Panc1 (cell line): ENCODE results near the gene CYP2W1.

Source experiments
- POLR2AphosphoS5 ChIP-seq: IDR thresholded peaks from 2 replicates; pipeline ENCODE4 v1.6.1; 2012; ENCODE audit warnings: mild to moderate bottlenecking, low read depth, low read length, moderate library complexity
- SIN3A ChIP-seq: IDR thresholded peaks from 2 replicates; pipeline ENCODE4 v1.6.1; 2012; ENCODE audit warnings: low read depth, mild to moderate bottlenecking, low read length, moderate library complexity, borderline replicate concordance; ENCODE audit not compliant: insufficient read depth
- TCF7L2 ChIP-seq: IDR thresholded peaks from 2 replicates; pipeline ENCODE4 v1.6.1; 2011; ENCODE audit warnings: mild to moderate bottlenecking, low read depth, low read length, inconsistent platforms
- TF ChIP-seq, protein P1 (sequence below): fragments of 450-650 bp; IDR thresholded peaks from 2 replicates; pipeline ENCODE4 v1.5.1; 2017; ENCODE audit warnings: mild to moderate bottlenecking
- TF ChIP-seq, protein P2 (sequence below), 2 experiments: IDR thresholded peaks; 2 replicates each; pipeline ENCODE4 v1.6.1; 2011 to 2012; ENCODE audit warnings: low read depth in 2 of 2, control low read depth in 1 of 2, low read length in 1 of 2, mild to moderate bottlenecking in 1 of 2, moderate library complexity in 1 of 2; ENCODE audit not compliant: insufficient read depth in 1 of 2

DNA sequence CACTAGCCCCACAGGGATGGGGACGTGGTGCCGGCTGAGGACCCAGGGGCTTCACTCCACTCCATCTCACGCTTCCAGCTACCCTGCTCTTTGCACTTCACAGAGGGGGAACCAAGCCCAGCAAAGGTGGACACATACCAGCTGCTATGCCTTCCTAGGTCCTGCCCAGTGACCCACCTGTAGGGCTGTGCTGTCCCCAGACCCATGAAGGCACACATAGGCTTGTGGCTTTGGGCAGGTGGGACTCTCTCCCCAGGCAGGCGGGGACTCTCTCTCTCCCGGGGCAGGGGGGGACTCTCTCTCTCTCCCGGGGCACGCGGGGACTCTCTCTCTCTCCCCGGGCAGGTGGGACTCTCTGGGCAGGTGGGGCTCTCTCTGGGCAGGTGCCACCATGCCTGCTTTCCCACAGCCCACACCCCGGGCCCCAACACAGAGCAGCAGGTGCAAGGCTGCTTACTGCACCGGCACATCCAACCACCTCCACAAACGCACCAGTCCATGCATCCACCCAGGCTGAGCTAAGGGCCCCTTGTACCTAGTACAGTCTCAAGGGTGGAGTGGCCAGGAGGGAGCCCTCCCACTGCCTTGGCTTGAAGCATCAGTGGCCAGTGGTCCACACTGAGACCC, 47.6 kb downstream of the CYP2W1 start:
- TF ChIP-seq, protein P1, sequence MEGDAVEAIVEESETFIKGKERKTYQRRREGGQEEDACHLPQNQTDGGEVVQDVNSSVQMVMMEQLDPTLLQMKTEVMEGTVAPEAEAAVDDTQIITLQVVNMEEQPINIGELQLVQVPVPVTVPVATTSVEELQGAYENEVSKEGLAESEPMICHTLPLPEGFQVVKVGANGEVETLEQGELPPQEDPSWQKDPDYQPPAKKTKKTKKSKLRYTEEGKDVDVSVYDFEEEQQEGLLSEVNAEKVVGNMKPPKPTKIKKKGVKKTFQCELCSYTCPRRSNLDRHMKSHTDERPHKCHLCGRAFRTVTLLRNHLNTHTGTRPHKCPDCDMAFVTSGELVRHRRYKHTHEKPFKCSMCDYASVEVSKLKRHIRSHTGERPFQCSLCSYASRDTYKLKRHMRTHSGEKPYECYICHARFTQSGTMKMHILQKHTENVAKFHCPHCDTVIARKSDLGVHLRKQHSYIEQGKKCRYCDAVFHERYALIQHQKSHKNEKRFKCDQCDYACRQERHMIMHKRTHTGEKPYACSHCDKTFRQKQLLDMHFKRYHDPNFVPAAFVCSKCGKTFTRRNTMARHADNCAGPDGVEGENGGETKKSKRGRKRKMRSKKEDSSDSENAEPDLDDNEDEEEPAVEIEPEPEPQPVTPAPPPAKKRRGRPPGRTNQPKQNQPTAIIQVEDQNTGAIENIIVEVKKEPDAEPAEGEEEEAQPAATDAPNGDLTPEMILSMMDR: no peak
- no peak for TF ChIP-seq POLR2AphosphoS5
- TF ChIP-seq, protein P2, sequence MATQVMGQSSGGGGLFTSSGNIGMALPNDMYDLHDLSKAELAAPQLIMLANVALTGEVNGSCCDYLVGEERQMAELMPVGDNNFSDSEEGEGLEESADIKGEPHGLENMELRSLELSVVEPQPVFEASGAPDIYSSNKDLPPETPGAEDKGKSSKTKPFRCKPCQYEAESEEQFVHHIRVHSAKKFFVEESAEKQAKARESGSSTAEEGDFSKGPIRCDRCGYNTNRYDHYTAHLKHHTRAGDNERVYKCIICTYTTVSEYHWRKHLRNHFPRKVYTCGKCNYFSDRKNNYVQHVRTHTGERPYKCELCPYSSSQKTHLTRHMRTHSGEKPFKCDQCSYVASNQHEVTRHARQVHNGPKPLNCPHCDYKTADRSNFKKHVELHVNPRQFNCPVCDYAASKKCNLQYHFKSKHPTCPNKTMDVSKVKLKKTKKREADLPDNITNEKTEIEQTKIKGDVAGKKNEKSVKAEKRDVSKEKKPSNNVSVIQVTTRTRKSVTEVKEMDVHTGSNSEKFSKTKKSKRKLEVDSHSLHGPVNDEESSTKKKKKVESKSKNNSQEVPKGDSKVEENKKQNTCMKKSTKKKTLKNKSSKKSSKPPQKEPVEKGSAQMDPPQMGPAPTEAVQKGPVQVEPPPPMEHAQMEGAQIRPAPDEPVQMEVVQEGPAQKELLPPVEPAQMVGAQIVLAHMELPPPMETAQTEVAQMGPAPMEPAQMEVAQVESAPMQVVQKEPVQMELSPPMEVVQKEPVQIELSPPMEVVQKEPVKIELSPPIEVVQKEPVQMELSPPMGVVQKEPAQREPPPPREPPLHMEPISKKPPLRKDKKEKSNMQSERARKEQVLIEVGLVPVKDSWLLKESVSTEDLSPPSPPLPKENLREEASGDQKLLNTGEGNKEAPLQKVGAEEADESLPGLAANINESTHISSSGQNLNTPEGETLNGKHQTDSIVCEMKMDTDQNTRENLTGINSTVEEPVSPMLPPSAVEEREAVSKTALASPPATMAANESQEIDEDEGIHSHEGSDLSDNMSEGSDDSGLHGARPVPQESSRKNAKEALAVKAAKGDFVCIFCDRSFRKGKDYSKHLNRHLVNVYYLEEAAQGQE (IDR thresholded peaks at IDR 0.05; ENCODE audit: insufficient read depth in 1 of 2, low read depth in 2 of 2, low read length in 1 of 2): no peak
- TF ChIP-seq SIN3A: no peak
- TF ChIP-seq TCF7L2: no peak
